Sigmoid colon (tissue), 7 donors: ENCODE data around the gene RCOR1. TPM values are rescaled to one million over a fixed set of nuclear protein-coding genes. Genes with fewer than 3 reads are reported as not detected.
"Not testable (repeated sequence)": the region's sequence is repeated elsewhere in the genome, so short reads cannot be mapped to it uniquely, and the experiment has no call there.

Experiments used
- DNase-seq: peaks from one replicate; pipeline ENCODE4 v3.0.0-alpha.2; 2019
- H3K27ac ChIP-seq, 4 donors: fragments of 200-600 bp; sonication (generic); one replicate each; pipeline ENCODE4 v1.5.1; 2016 to 2019; ENCODE audit warnings: mild to moderate bottlenecking in 1 of 4
- H3K27me3 ChIP-seq, 3 donors: fragments of 200-600 bp; sonication (generic); one replicate each; pipeline ENCODE4 v1.5.1; 2019; ENCODE audit warnings: mild to moderate bottlenecking in 1 of 3
- H3K36me3 ChIP-seq, 4 donors: fragments of 200-600 bp; sonication (generic); one replicate each; pipeline ENCODE4 v1.5.1; 2016 to 2019
- H3K4me1 ChIP-seq, 4 donors: fragments of 200-600 bp; sonication (generic); one replicate each; pipeline ENCODE4 v1.5.1; 2017 to 2019
- H3K4me3 ChIP-seq, 4 donors: fragments of 200-600 bp; sonication (generic); one replicate each; pipeline ENCODE4 v1.5.1; 2017 to 2019; ENCODE audit warnings: mild to moderate bottlenecking in 2 of 4, moderate library complexity in 1 of 4
- H3K9me3 ChIP-seq, 4 donors: fragments of 200-600 bp in 3 of 4; sonication (generic) in 3 of 4; one replicate each; pipeline versions ENCODE4 v1.5.1 to v1.6.1; 2013 to 2019
- EP300 ChIP-seq, 4 donors: sonication (generic); formaldehyde crosslinking; IDR thresholded peaks; one replicate each; pipeline ENCODE4 v1.6.1; 2017; ENCODE audit warnings: antibody characterized with exemption in 4 of 4
- POLR2A ChIP-seq, 2 donors: fragments of 450-650 bp; IDR thresholded peaks; one replicate each; pipeline ENCODE4 v1.6.1; 2016; ENCODE audit warnings: antibody characterized with exemption in 2 of 2, mild to moderate bottlenecking in 2 of 2, moderate library complexity in 2 of 2
- POLR2AphosphoS5 ChIP-seq, 4 donors: sonication (generic); formaldehyde crosslinking; IDR thresholded peaks; one replicate each; pipeline ENCODE4 v1.6.1; 2017; ENCODE audit warnings: antibody characterized with exemption in 4 of 4
- WGBS, 2 donors: extraction: QIAGEN DNeasy Blood & Tissue Kit; methylation state at CpG; one replicate each; pipeline ENCODE4 v1.1.7; 2013; 5-methylcytosine and 5-hydroxymethylcytosine counted together
- intact Hi-C: fragments of 100-400 bp; cut with DNase I; formaldehyde crosslinking; loops from one replicate; pipeline ENCODE4 v1.15.1; 2023
- polyA plus RNA-seq, 3 donors: library from polyadenylated mRNA; stranded (reverse); fragments of 200-250 nt; gene quantifications; one replicate each; pipeline ENCODE4 v1.2.3, GENCODE V29; 2013
- total RNA-seq, 4 donors: library from RNA; depleted of rRNA; stranded (reverse); fragments of >200 nt; gene quantifications; one replicate each; pipeline ENCODE4 v1.1.0, GENCODE V29; 2016
- TF ChIP-seq, protein P1 (sequence below), 4 experiments: fragments of 450-650 bp in 3 of 4; fragments of 200-600 bp in 1 of 4; IDR thresholded peaks; one replicate each; pipeline ENCODE4 v1.5.1; 2016 to 2019; ENCODE audit warnings: antibody characterized with exemption in 4 of 4, mild to moderate bottlenecking in 3 of 4, moderate library complexity in 2 of 4
- donor health status: healthy with polysubstance abuse.
- donor health status: Bipolar disorder and iron deficiency.
- donor health status: healthy.

The RCOR1 gene
- total and polyA plus RNA-seq, 7 donors = 7.2 to 12.5 (median 11.8) TPM

DNA sequence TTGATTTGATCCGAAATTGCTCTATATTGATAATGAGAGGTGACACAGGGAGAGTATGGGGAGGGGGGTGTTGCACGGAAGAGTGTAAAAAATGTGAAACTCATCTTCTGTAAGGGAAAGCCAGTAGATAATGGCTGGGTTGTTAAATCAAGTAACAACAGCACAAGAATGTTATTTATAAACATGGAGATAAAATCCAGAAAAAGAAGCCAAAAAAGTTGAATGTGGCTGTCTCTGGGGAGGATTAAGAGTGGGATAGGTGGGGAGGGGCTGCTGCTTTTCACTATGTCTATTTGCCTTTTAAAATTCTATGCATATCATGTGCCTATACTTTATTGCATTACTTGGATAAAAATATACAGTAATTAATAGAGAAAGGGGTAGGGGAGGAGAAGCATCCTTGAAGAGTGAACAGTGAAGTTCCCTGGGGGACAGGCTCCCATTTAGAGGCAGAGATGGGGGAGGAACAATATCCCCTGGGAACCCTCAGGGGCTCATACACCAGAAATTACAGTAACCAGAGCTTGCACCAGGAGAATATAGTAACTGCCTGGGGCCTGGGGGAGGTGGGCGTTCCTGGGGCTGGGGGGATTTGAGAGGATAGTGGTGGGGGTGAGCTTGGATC lies 43.7 kb upstream of the RCOR1 start:
- intact Hi-C loops = no loop called here
- Histone ChIP-seq H3K9me3 (no peaks in the 10 kb centered on the region), H3K27ac (no peak overlapping the region), H3K27me3 (peaks cover 14 to 55% (median 32%) of the 10 kb centered on the region in 3 donors), H3K4me1 (peaks cover 0 to 19% (median 12%) of the 10 kb centered on the region in 4 donors), H3K4me3 (no peak overlapping the region), H3K36me3 (no peaks in the 10 kb centered on the region)
- no peak for TF ChIP-seq EP300 (IDR thresholded peaks at IDR 0.05)
- no peak for TF ChIP-seq POLR2AphosphoS5 (IDR thresholded peaks at IDR 0.05)
- TF ChIP-seq, protein P1, sequence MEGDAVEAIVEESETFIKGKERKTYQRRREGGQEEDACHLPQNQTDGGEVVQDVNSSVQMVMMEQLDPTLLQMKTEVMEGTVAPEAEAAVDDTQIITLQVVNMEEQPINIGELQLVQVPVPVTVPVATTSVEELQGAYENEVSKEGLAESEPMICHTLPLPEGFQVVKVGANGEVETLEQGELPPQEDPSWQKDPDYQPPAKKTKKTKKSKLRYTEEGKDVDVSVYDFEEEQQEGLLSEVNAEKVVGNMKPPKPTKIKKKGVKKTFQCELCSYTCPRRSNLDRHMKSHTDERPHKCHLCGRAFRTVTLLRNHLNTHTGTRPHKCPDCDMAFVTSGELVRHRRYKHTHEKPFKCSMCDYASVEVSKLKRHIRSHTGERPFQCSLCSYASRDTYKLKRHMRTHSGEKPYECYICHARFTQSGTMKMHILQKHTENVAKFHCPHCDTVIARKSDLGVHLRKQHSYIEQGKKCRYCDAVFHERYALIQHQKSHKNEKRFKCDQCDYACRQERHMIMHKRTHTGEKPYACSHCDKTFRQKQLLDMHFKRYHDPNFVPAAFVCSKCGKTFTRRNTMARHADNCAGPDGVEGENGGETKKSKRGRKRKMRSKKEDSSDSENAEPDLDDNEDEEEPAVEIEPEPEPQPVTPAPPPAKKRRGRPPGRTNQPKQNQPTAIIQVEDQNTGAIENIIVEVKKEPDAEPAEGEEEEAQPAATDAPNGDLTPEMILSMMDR (IDR thresholded peaks at IDR 0.05) = no peak
- TF ChIP-seq POLR2A (IDR thresholded peaks at IDR 0.05) = no peak
- 71 to 74% methylated on average over 3 of the region's 3 CpGs for WGBS, 2 donors
- no peak for DNase-seq

DNA sequence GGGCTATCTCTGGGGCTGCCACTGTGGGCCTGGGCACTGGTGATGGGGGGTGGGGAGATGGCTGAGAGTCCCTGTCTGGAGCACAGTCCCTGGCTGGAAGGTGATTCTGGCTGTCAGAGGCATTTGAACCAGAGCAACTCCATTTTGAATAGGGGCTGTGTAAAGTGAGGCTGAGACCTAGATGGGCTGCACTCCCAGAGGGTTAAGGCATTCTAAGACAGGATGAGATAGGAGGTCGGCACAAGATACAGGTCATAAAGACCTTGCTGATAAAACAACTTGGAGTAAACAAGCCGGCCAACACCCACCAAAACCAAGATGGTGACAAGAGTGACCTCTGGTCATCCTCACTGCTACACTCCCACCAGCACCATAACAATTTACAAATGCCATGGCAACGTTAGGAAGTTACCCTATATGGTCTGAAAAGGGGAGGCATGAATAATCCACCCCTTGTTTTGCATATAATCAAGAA lies 41.5 kb upstream of the RCOR1 start:
- H3K9me3 ChIP-seq, H3K4me1 ChIP-seq, H3K4me3 ChIP-seq, H3K36me3 ChIP-seq, H3K27ac ChIP-seq, intact Hi-C loops, DNase-seq: not testable (repeated sequence)
- peaks cover 3 to 33% (median 10%) of the 10 kb centered on the region in 3 donors for H3K27me3 ChIP-seq
- 40 to 66% methylated on average over 3 of the region's 3 CpGs for WGBS, 2 donors

DNA sequence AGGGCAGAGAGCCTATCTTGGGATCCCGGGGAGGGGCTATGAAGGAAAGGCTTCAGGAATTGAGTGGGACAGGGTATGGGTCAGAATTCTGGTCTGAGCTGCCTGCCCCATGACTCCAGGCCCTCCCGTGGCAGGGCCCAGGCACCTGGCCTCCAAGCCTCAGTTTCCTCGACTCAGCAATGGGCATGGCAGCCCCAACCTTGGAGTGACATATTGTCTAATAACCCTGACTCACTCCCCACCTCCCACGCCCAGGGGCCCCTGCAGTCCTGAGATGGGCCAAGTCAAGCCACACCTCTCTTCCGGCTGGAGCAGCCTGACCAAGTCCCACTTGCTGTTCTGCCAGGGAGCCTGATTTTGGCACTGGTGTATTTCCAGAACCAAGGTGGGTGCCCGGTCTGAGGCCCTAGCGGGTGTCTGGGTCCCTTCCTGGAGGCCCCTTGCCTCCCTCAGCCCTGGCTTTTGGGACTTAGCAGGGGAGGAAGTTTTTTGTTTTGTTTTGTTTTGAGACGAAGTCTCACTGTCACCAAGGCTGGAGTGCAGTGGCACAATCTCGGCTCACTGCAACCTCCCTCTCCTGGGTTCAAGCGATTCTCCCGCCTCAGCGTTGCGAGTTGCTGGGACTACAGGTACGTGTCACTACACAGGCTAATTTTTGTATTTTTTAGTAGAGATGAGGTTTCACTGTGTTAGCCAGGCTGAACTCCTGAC lies 40.3 kb upstream of the RCOR1 start:
- no peaks in the 10 kb centered on the region for H3K9me3 ChIP-seq
- DNase-seq = no peak
- no peak overlapping the region for H3K4me3 ChIP-seq
- peaks cover 0 to 21% (median 0%) of the 10 kb centered on the region in 3 donors for H3K27me3 ChIP-seq
- WGBS, 2 donors = 49 to 71% methylated on average over 14 of the region's 14 CpGs
- peaks cover 0 to 5% (median 4%) of the 10 kb centered on the region in 4 donors for H3K4me1 ChIP-seq
- H3K36me3 ChIP-seq = no peaks in the 10 kb centered on the region
- no peak overlapping the region for H3K27ac ChIP-seq
- intact Hi-C loops = no loop called here
- no peak for TF ChIP-seq POLR2AphosphoS5 (IDR thresholded peaks at IDR 0.05)
- no peak for TF ChIP-seq EP300 (IDR thresholded peaks at IDR 0.05)
- TF ChIP-seq, protein P1 (IDR thresholded peaks at IDR 0.05) = no peak
- no peak for TF ChIP-seq POLR2A (IDR thresholded peaks at IDR 0.05)

DNA sequence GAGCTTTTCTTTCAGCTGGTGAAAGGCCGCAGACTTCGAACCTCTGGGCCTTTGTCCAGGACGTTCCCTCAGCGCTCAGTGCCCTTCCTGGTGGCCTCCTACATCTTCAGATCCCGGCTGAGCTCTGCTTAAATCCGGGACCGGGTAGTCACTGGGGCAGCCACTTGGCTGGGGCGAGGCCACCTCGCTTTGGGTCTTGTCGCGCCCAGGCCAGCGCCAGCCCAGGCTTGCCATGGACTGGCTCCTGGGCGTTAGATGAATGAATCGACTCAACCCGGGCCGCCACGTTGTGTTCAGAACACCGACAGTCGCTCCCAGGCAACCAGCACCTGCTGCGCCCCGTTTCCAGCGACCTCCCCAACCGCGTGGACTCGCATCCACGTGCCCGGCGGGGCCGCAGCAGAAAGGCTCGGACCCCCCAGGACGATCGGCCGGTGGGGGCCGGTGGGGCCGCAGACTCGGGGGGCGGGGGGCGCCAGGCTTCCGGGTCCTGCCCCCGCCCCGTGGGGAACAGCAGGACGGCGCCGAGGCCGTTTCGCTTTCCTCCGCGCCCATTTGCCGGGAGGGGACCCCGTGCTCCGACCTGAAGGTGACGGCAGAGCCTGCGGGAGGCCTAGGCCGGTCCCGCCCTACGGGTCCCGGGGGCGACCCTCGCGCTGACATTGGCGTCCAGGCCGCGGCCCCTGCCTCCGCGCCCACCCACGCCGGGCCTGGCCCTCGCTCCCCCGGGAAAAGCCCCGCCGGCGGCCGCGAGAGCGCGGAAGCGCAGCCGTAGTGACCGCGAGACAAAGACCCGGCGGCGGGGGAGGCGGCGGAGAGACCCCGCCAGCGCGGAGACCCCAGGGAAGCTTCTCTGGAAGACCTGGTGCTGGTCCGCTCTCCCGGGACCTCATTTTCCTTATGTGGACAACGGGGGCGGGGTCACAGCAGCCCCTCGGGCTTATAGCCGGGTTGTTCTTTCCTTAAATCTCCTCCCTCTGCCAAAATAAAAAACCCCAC lies 37.3 kb upstream of the RCOR1 start:
- H3K27ac ChIP-seq = peak overlapping the region; percentile 60 to 79 (median 64)
- DNase-seq = no peak
- 4 to 6% methylated on average over 94 of the region's 94 CpGs for WGBS, 2 donors

More for the DNA sequence above, 37.3 kb upstream of the RCOR1 start:
- Histone ChIP-seq H3K27me3 (peaks cover 0 to 9% (median 0%) of the 10 kb centered on the region in 3 donors), H3K9me3 (no peaks in the 10 kb centered on the region), H3K4me1 (peaks cover 0 to 5% (median 4%) of the 10 kb centered on the region in 4 donors), H3K4me3 (peak overlapping the region; percentile 60 to 98 (median 67)), H3K36me3 (no peaks in the 10 kb centered on the region)
- intact Hi-C loops = no loop called here
- TF ChIP-seq POLR2A (IDR thresholded peaks at IDR 0.05) (no peak), POLR2AphosphoS5 (IDR thresholded peaks at IDR 0.05) (no peak), EP300 (IDR thresholded peaks at IDR 0.05) (no peak)
- TF ChIP-seq, protein P1 (IDR thresholded peaks at IDR 0.05) = no peak
